ENCODE results near the gene SMIM26.

Gene SMIM26

DNA sequence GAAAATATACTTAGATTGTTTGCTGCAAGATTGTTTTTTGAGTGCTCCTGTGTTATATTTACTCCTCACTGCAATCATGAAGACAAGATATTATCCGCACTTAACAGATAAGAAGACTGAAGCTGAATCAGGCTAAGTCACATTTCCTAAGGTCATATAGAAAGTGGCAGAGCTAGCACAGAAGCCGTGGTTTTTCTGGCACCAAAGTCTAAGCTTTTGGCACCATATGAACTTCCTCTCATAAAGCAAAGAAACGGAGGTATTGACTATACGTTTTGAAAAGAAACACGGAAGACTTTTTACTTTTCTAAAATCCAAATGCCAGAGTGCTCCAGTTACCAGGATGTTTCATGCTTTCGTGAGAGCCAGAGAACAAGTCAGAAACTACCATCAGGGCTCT, 11.3 kb downstream of the SMIM26 start:
- in situ Hi-C loops (cut with MboI; ENCODE audit: low sequenced_read_pairs), result no loop called here

GRCh38 chr20:18580012-18580411, 12.8 kb downstream of the SMIM26 start:
- in situ Hi-C loops (cut with MboI; ENCODE audit: low sequenced_read_pairs), result no loop called here

DNA sequence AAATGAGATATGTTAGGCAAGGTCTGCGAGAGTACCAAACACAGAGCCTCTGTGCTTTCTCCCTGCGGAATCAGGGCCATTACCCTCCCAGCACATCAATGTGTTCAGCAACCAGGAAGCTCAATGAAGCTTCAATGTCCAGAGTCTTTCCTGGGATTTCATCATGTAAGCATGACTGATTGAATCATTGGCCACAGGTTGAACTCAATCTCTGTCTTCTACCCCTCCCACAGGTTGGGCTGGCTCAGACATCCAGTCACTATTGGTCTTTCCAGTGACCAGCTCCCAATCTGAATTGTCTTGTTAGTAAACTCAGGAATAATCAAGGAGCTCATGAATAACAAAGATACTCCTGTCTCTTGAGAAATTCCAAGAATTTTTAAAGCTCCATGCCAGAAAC, 17.9 kb downstream of the SMIM26 start:
- in situ Hi-C loops (cut with MboI; ENCODE audit: low sequenced_read_pairs), result no loop called here

DNA sequence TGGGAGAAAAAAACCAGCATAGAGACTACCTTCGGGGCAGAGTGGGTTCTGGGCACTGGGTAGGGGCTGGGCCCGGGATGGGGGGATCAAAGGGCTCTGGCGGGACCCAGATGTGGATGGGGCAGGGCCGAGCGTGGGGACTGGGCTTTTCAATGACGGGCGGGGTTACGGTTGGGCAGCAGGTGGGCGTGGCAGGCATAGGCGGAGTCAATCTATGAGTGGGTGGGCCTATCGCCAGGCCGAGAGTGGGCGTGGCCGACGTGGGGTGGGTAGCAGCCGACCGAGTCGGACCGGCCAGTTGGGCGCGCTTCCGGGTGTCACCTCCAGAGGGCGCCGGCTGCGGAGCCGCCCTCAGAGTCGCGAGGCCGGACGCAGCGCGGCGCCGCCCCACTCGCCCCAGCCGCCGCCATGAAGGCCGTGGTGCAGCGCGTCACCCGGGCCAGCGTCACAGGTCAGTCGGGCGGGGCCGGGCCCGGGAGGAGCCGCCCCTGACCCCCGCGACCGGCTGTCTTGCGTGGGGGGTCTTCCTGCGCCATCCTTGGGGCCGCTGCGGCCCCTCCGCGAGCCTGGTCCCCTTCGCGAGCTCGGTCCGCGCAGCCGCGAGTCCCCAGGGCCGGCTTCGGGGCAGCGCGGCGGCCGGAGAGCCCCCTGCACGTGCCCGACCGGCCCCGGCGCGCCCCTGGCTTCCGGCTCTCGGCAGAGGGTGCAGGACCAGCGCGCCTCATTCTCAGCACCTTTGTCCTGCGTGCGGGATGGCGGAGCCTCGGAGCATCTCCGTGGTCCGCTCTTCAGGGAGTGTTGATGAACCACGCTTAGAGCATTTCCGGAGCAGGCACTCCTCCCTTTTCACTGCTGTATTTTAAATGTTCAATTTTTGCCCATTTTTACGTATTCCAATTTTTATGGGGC, 20.7 kb downstream of the SMIM26 start, which contains the start of gene DTD1:
Gene DTD1 (plus strand): TSS at position 390 of the 909 bp plus-strand sequence. CDS start 19 bp downstream, at position 409.
- in situ Hi-C loops (cut with MboI; ENCODE audit: low sequenced_read_pairs), result no loop called here

DNA sequence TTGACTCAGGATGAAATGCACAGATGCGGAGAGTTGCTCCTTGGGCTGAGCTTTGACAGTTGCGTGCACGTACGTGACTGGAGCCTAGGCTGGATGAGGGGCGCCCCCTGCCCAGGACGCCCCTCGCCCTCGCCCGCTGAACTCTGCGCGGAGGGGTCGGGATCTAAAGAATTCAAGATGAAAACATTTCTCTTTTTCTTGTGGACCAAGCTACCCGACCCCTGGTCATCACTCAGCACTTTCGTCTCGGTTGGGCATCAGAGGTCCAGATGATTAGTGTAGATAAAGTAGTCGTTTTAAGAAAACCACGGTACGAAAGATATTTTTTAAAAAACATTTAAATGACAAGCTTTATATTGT, 21.3 kb downstream of the SMIM26 start:
- in situ Hi-C loops (cut with MboI; ENCODE audit: low sequenced_read_pairs), result no loop called here

DNA sequence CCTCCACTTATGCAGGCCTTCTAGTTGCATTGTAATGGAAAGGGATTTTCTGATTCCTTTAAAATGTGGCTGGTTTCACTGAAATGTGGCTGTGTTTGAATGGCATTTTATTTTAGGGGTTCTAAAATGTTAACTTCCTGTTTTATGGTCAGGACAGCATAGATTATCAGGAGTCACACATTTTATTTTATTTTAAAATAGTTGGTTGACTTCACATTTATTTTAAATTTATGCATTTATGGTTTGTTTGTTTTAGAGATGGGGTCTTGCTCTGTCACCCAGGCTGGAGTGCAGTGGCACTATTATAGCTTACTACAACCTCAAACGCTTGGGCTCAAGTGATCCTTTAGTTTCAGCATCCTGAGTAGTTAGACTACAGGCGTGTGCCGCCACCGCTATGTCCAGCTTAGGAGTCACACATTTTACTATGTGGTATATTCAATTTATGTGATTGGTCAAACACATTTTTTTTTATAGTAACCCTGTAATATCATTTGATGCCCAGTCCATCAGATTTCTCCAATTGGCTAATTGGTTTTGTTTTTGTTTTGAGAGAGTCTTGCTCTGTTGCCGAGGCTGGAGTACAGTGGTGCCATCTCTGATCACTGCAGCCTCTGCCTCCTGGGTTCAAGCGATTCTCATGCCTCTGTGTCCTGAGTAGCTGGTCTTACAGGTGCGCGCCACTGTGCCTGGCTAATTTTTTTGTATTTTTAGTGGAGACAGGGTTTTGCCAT, 22.9 kb downstream of the SMIM26 start:
- in situ Hi-C loops (cut with MboI; ENCODE audit: low sequenced_read_pairs), result no loop called here

DNA sequence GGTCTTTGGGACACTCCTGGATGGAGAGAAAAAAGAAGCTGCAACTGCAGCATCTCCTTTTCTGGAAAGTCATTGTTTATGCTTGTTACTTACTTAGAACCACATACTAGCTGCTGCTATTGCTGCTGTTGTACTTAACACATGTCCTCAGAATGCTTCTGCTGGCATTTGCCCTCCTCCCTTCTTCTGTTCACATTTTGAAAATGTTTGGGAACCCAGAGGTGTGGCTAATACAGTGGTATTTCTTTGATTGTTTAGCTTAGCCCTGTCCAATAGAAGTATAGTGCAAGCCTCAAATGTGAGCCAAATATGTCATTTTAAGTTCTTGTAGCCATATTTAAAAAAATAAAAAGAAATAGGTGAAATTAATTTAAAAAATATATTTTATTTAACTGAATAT, 29.0 kb downstream of the SMIM26 start:
- in situ Hi-C loops (cut with MboI; ENCODE audit: low sequenced_read_pairs), result no loop called here

DNA sequence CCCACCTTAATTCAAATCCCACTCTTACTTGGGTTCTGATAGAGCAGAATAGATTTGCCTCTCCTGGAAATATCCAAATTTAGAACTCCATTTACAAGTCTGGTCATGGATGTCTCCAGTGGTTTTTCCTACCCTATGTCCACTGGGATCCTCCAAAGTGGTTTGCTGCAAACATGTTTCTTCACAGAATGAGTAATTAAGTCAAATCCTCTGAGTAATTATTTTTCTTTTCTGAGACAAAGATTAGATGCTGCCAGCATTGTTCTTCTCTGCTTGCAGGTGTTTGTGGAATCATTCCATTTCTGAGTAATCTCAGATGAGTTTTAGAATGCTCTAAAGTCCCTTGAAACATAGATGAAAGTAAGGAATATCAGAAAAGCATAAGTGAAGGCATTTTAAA, 42.5 kb downstream of the SMIM26 start:
- in situ Hi-C loops (cut with MboI; ENCODE audit: low sequenced_read_pairs), result no loop called here

DNA sequence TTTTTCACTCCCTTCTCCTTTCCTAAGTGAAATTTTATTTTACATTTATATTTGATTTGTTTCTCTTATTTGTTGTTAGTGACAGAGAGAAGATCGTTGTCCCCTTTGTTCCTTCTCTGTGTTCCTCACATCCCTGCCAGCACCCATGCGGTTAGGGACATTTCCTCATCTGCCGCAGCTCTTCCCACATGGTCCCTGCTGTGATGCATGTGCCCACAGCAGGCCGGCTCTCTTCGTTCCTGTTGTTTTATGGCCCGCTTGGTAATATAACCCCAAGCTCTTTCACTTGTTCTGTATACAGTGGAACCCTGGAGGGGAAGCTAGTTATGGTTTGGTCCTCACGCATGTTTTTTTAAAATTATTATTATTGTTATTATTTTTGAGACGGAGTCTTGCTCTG, 44.3 kb downstream of the SMIM26 start:
- in situ Hi-C loops (cut with MboI; ENCODE audit: low sequenced_read_pairs), result no loop called here

GRCh38 chr20:18613553-18613952, 46.3 kb downstream of the SMIM26 start:
- in situ Hi-C loops (cut with MboI; ENCODE audit: low sequenced_read_pairs), result no loop called here

DNA sequence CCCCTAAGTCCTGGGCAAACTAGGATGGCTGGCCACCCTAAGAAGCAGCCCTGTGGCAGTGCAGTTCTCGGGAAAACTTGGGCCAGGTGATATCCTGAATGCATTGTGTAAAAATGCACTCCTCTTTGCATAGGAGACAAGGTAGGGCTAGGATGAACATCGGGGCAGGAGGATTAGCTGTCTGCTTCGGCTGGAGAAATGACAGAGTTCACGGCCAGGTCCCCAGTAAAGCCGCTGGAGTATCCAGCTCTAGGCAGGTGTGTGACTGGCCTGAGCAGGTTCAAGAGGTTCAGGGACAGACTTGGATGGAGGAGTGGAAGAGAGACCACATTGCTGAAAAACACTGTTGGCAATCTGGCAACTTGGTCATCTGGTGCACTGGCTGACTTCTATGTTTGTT, 47.0 kb downstream of the SMIM26 start:
- in situ Hi-C loops (cut with MboI; ENCODE audit: low sequenced_read_pairs), result no loop called here

GRCh38 chr20:18615020-18615650, 47.9 kb downstream of the SMIM26 start:
- in situ Hi-C loops (cut with MboI; ENCODE audit: low sequenced_read_pairs), result no loop called here
